Skin epidermis (tissue), 12 donors: ENCODE results near the gene CKAP2L.

Source experiments
- H3K27ac ChIP-seq, 21 experiments: fragments of 200-600 bp; sonication (generic) in 11 of 21; one replicate each; pipeline ENCODE4 v1.5.0; 2020; ENCODE audit warnings: mild to moderate bottlenecking in 3 of 21, inconsistent platforms in 2 of 21, moderate library complexity in 2 of 21
- H3K4me3 ChIP-seq, 7 experiments: fragments of 200-600 bp; sonication (generic) in 2 of 7; one replicate each; pipeline ENCODE4 v1.5.0; 2020; ENCODE audit warnings: inconsistent platforms in 2 of 7, mild to moderate bottlenecking in 2 of 7, moderate library complexity in 1 of 7

Gene CKAP2L

DNA sequence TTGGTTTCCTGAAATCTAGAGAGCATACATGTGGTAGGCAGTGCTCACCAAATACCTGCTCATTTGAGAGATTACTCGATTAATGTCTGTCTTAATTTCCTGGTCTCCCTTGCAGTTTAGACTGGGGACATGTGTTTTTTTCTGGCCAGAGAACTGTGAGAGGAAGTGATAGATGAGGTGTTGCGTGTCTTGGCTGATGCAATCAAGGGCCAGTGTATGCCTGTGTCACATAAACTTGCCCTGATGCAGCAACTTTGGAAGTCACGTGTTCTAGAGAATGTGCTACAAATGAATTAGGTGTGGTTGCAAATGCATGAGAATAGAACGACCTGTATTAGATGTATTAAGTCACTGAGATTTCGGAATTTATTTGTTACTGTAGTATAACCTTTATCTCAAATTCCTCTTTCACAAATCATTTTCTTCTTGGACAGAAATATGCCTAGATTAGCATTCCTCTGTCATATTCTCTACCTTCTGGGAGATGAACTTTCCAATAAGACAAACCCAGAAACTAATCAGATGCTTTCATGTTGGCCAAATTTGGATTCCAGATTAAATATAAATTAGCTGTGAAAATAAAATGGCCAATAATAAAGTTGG, 29.8 kb upstream of the CKAP2L start:
- Histone ChIP-seq H3K4me3 (no peak overlapping the region), H3K27ac (peak overlapping the region in 8 of 21 experiments; percentile 7 to 70 (median 42))

DNA sequence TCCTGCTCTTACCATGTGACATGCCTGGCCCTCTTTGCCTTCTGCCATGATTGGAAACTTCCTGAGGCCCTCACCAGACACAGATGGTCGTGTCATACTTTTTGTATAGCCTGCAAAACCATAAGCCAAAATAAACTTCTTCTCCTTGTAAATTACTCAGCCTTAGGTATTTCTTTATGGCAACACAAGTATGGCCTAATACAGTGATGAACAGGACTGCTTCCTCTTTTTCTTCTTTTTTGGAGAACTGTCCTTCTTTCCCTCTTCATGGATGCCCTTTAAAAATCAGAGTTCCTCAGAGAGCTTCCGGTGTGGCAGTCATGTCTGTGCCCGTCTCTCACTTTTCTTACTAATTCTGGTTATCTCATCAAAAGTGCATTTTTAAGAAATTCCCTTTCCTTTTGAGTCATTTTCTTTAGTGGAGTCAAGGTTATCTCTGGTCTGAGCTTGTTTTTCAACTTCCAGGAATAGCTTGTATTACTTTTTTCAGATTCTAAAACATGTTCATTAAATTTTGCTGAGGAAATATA, 29.1 kb upstream of the CKAP2L start:
- Histone ChIP-seq H3K27ac (peak overlapping the region in 7 of 21 experiments; percentile 17 to 70 (median 42)), H3K4me3 (no peak overlapping the region)

DNA sequence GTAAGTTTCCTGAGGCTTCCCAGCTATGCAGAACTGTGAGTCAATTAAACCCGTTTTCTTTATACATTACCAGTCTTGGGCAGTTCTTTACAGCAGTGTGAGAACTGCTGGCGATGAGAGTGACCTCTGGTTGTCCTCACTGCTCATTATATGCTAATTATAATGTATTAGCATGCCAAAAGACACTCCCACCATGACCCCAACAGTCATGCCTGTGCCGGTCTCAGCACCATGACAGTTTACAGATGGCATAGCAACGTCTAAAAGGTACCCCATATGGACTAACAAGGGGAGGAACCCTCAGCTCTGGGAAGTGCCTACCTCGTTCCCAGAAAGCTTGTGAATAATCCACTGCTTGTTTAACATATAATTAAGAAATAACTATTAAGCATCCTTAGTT, 28.0 kb upstream of the CKAP2L start:
- H3K4me3 ChIP-seq: no peak overlapping the region
- H3K27ac ChIP-seq: no peak overlapping the region

DNA sequence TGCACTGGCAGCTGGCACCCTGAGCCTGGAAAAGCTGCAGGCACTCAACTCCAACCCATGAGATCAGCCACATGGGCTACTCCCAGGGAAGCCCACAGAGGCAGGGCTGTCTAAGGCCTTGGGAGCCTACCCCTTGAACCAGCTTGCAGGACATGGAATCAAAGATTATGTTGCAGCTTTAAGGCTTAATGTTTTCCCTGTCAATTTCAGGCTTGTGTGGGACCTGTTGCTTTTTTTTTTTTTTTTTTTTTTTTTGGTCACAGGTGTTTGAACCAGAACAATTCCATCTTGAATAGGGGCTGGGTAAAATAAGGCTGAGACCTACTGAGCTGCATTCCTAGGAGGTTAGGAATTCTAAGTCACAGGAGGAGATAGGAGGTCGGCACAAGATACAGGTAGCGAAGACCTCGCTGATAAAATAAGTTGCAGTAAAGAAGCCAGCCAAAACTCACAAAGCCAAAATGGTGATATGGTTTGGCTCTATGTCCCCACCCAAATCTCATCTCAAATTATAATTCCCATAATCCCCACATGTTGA, 27.4 kb upstream of the CKAP2L start:
- H3K4me3 ChIP-seq: no peak overlapping the region
- no peak overlapping the region for H3K27ac ChIP-seq

DNA sequence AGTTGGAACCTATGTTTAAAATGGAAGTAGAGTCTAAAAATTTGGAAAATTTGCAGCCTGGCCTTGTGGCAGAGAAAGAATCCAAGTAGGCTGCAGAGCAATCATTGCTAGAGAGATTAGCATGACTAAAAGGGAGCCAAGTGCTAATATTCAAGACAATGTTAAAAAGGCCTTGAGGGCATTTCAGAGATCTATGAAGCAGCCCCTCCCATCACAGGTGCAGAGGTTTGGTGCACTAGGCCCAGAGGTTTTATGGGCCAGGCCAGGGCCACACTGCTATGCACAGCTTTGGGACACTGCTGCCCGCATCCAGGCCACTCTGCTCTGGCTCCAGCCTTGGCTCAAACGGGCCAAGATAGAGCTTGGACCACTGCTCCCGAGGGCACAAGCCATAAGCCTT, 26.6 kb upstream of the CKAP2L start:
- no peak overlapping the region for H3K27ac ChIP-seq
- H3K4me3 ChIP-seq: no peak overlapping the region

DNA sequence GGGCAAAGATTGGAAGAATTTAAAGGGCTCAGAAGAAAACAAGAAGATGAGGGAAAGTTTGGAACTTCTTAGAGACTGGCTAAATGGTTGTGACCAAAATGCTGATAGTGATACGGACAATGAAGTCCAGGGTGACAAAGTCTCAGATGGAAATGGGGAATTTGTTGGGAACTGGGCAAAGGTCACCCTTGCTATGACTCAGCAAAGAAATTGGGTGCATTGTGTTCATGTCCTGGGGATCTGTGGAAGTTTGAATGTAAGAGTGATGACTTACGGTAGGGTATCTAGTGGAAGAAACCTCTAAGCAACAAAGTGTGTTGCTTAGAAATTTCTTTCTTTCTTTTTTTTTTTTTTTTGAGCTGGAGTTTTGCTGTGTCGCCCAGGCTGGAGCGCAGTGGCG, 25.9 kb upstream of the CKAP2L start:
- no peak overlapping the region for H3K27ac ChIP-seq
- H3K4me3 ChIP-seq: no peak overlapping the region

DNA sequence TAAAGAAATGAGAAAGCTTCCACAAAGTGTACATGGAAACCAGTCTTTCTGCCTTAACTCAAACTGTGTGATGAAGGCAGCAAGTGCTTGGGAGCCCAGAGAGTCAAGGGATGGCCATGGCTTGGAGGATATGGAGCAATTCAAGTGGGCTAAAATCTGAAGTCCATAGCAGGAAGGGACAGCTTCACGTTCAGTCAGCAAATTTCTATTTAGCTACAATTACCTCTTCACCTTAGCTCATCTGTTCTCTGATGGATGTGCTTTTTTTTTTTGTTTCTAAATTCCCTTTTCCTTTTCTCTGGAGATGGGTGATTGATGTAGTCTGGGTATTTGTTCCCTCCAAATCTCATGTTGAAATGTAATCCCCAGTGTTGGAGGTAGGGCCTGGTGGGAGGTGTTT, 24.8 kb upstream of the CKAP2L start:
- Histone ChIP-seq H3K4me3 (no peak overlapping the region), H3K27ac (no peak overlapping the region)

DNA sequence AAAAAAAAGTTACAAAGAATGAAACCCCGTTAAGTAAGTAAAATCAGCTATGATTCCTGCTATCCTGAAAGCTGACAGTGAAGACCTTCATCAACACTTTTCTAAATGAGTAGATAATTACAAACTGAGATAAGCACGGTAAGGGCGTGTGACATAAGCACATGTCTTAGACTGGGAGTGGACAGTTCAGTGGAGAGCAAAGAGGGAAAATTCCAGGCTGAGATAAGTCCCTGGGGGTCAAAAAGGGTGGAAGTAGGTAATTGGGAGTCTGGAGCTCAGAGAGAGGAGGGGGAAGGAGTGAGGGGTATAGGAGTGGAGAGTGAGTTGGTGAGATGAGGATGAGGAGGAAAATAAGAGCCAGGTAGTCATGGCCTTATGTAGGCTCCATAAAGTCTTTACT, 24.2 kb upstream of the CKAP2L start:
- no peak overlapping the region for H3K27ac ChIP-seq
- no peak overlapping the region for H3K4me3 ChIP-seq

DNA sequence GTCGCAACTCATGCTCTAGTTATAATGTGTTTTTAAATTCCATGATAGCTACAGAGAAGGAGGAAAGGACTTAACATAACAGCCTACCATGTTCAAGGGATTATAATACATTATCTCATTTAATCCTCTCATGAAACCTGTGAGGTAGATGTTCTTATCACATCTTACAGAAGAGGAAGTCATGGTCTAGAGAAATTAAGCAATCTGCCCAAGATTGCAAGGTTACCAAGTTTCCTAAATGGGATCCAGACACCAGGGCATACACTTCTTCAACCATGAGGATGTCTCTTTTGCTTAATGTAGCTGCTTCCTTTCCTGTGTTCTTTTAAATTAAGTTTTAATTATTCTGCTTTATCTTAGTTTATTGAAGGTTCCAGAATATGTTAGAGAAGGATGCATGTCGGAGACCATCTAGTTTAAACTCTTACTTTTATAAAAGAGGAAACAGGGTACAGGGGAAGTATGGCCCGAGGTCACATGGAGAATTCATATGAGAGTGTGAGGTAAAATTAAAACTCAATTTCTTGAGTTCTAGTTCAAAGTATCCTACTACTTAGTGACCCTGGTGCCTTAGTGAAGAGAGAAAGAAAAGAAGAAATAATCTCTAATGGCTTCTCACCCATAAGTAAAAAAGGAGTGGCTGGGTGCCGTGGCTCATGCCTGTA, 23.5 kb upstream of the CKAP2L start:
- H3K4me3 ChIP-seq: no peak overlapping the region
- H3K27ac ChIP-seq: no peak overlapping the region

DNA sequence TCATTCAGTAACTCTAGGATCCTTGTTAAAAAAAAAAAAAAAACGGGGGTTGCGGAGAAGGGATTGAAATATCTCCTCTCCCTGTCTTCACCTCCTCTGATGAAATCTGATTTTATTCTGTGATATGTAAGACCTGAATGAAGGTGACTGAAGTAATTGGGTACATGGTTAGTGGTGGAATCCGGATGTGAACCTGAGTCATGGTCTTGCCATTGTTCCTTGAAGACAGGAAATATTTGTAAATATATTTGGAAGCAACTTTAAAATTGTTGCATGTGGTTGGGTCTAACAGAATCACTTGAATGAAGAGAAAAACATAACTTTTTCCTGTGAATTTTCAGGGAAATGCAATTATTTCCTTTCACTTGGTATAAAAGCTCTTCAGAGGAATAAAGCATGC, 22.9 kb upstream of the CKAP2L start:
- Histone ChIP-seq H3K27ac (no peak overlapping the region), H3K4me3 (no peak overlapping the region)

DNA sequence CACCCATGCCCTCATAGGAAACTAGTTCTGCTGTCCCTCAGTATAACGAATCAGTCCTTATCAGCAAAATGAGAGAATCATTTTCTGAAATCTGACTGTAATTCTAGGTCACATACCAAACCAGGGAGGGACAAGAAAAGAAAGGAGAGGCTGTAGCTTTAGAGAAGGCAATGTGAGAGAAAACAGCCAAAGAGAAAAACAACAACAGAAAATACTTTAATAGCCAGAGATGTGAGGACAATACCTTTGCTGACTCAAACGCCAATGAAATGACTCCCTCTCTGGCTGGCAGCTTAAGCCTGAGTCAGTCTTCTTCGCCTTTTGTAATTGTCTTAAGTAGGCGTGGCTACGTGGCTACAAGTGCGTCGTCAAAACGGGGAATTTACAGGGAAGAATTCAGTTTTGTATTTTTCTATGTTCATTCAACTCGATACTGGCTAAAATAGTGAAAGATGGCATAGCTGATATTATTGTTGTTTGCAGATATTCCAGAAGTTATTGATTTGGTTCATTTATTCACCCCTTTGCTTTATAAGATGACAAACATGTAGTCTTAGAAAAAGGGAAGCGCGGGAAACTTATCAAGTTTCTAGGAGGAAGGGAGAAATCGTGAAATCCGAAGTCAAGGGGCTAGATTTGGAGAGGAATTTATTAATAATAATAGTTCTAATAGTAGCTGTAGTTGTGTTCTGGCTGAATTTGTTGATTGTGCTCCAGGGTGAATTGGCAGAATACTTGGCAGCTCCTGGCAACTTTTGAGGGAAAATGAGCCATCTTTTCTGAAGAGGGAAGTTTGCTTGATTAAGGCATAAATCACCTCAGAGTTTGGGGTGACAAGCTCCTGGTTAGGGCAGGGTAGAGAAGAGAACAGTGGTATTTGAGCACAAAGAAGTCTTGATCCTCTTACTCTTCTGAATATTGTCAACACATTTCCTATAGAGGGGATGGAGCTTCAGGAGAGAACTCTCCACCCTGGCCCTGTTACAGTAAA, 20.1 kb upstream of the CKAP2L start, which contains the start of gene IL1A:
Gene IL1A (minus strand): TSS at position 295 of the 991 bp plus-strand sequence. CDS start 723 bp downstream, outside the sequence.
- Histone ChIP-seq H3K27ac (peak within 1 kb of the TSS in 1 of 21 experiments; percentile 59), H3K4me3 (peak within 1 kb of the TSS in 2 of 7 experiments; percentile 0 to 14)

DNA sequence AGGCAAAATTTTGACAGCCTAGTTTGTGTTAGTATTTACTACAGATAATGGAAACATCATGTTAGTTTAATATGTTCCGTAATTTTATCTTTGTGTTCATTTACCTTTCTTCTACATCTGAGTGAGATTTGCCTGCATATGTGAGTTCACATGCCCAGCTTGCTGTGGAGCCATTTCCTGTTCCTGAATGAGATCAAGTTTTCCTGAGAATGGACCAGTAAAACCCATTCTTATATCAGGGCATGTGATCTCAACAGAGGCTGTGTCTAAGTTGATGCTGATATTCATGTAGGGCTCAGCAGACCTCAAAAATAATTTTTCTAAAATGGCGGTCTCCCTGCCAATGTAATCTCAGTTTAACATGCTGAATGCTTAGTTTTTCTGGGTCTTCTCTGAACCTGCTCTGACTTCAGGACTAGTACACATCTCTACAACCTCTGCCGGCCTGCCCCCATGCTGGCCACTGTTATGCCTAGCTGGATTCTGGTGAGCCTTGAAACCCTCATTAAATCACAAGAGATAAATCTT, 18.8 kb upstream of the CKAP2L start:
- H3K4me3 ChIP-seq: peak overlapping the region in 1 of 7 experiments; percentile 0

DNA sequence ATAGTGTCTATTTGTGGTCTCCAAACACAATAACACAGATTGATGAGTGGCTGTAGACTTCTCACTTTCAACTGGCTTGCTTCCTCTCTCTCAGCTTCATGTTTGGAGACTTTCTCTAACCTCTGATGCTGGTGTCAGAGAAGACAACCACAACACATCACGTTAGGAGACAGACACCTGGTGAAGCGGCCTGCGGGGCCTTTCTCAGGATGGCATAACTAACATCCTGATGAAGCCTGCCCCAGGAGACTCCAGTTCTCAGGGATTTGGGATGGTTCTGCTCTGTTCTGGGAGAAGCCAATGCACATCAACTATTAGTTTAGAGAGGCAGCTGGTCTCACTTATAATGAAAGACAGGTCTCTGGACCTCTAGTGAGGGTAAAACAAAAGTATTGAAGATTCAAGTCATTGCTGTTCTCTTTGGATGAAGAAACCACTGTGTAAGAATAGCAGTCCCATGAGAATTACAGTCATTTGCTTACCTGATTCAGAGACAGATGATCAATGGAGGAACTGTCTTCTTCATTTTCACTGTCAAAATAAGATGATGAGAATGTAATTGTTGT, 17.9 kb upstream of the CKAP2L start:
- Histone ChIP-seq H3K4me3 (no peak overlapping the region), H3K27ac (no peak overlapping the region)

More for the DNA sequence above, 18.8 kb upstream of the CKAP2L start:
- H3K27ac ChIP-seq: peak overlapping the region in 1 of 21 experiments; percentile 59

DNA sequence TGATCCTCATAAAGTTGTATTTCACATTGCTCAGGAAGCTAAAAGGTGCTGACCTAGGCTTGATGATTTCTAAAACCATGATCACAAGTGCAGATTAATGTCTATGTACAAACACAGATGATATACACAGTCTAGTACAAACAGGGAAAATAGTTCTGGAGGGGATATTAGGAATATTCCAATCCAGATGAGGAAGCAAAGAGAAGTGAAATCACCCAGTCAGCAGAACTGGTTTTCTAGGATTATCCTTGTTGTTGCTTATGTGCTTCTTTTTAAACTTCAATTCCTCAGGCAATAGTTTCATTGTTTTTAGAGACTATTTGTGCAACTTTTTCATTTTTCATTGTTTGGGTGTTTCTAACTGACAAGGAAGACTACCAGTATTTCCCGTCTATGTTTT, 15.2 kb upstream of the CKAP2L start:
- H3K4me3 ChIP-seq: no peak overlapping the region
- no peak overlapping the region for H3K27ac ChIP-seq

DNA sequence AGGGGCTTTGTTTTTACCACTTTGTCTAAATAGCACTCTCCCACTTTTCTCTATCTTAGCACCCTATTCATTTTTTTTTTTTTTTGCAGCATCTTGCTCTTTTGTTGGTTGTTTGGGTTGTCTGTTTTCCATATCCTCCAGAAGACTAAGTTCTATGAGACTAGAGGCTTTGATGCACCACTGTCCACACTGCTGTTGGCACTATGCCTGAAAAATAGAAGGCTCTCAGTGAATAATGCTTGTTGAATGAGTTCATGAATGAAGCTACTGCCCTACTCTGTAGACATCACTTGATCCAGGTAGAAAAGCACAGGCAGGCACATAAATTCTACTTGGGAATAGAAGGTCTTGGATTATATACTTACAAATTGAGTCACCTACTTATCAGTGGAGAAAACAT, 12.6 kb upstream of the CKAP2L start:
- no peak overlapping the region for H3K4me3 ChIP-seq
- no peak overlapping the region for H3K27ac ChIP-seq

DNA sequence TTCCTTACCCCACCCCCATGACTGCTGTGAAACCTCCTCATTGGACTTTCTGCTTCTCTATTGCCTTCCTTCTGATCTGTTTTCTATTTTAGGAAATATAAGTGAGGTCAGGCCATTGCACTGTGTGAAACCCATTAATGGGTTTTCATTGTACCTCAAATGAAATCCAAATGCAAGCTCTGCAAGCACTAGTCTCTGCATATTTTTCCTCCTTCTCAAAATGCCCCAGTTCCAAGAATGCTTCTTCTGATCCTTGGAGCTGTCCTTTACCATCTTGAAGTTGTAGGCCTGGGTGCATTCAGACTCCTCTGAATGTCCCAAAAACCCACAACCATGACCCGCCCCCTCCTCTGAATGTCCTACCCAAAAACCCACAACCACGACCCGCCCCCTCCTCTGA, 11.7 kb upstream of the CKAP2L start:
- no peak overlapping the region for H3K27ac ChIP-seq
- no peak overlapping the region for H3K4me3 ChIP-seq

DNA sequence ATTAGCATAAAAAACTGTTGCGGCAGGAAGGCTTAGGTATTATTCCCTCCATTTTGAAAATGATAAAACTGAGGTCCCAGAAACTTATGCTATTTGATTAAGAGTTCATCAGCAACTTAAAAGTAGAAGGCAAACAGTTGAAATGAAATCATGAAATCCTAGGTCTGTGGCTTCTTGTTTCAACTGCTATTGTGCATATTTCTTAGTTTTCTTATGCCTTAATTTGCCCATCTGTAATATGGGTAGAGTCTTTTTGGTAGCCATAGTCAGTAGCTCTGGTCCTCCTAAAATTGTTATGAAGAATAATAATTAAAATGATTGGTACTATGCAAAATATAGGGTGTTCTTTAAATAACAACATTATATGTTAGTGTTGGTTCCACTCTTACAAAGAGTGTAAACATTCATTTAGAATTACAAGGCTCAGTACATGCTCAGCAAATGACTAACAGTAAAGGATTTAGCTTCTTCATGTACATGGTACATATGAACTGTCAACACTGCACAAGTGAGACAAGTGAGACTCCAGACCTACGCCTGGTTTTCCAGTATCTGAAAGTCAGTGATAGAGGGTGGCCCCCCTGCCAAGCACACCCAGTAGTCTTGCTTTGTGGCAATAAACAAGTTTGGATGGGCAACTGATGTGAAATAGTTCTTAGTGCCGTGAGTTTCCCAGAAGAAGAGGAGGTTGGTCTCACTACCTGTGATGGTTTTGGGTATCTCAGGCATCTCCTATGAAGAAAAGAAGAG, 10.3 kb upstream of the CKAP2L start:
- no peak overlapping the region for H3K27ac ChIP-seq
- no peak overlapping the region for H3K4me3 ChIP-seq

DNA sequence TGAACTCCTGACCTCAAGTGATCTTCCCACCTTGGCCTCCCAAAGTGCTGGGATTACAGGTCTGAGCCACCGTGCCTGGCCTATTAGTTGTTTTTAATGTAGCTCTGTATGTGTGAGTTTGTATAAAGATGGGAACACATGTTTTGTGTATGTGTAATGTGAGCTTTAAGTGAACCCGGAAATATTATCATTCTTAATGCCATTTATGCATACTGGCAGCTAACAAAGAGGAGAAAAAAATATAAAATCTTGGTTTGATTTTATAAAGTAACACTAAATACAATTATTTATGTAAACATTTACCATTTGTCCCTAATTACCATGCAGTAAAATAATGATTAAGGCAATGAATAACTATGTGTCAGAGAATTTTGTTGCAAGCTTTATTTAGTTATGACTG, 9.1 kb upstream of the CKAP2L start:
- Histone ChIP-seq H3K27ac (no peak overlapping the region), H3K4me3 (no peak overlapping the region)
